Keratinocyte (primary cell): ENCODE measurements around the gene FKBP11. TPM values are rescaled to one million over a fixed set of nuclear protein-coding genes. Genes with fewer than 3 reads are reported as not detected.
A peak's percentile ranks its signal among the peaks of the same experiment; 100 is the strongest.

Experiments
- DNase-seq: peaks from one replicate; pipeline ENCODE4 v3.0.0-alpha.2; 2011; ENCODE audit warnings: low read depth, missing footprints, low spot score
- FAIRE-seq: peaks from 2 replicates; lab custom pipeline; 2011; peaks lifted over from hg19 to GRCh38; lab: Jason Lieb, UNC
- H2AFZ ChIP-seq: 2 replicates; pipeline ENCODE4 v1.6.0; 2012; ENCODE audit warnings: low read length, control low read depth, inconsistent platforms; ENCODE audit not compliant: control insufficient read depth
- H3K27ac ChIP-seq: 2 replicates; pipeline ENCODE4 v1.5.1; 2011; ENCODE audit warnings: low read length; ENCODE audit not compliant: control insufficient read depth, insufficient read depth
- H3K27me3 ChIP-seq: 3 replicates; pipeline ENCODE4 v1.6.0; 2011; ENCODE audit warnings: low read length; ENCODE audit not compliant: control insufficient read depth, insufficient read depth; ENCODE audit errors: extremely low read depth
- H3K36me3 ChIP-seq, 2 experiments: 2 replicates in 1 of 2; 3 replicates in 1 of 2; pipeline ENCODE4 v1.5.1; 2011; ENCODE audit warnings: low read length in 2 of 2, mild to moderate bottlenecking in 1 of 2; ENCODE audit not compliant: control insufficient read depth in 2 of 2, insufficient read depth in 2 of 2; ENCODE audit errors: extremely low read depth in 1 of 2
- H3K4me1 ChIP-seq: 3 replicates; pipeline ENCODE4 v1.5.1; 2011; ENCODE audit warnings: low read length; ENCODE audit not compliant: control insufficient read depth, insufficient read depth; ENCODE audit errors: extremely low read depth
- H3K4me2 ChIP-seq: 3 replicates; pipeline ENCODE4 v1.6.0; 2011; ENCODE audit warnings: low read depth, low read length; ENCODE audit not compliant: control insufficient read depth, insufficient read depth; ENCODE audit errors: extremely low read depth
- H3K4me3 ChIP-seq, 3 experiments: fragments of 200-600 bp in 1 of 3; sonication (generic) in 1 of 3; 2 replicates in 2 of 3; 3 replicates in 1 of 3; pipeline ENCODE4 v1.5.1; 2011 to 2016; ENCODE audit warnings: low read length in 3 of 3, mild to moderate bottlenecking in 3 of 3, control low read depth in 2 of 3, inconsistent platforms in 1 of 3, low read depth in 1 of 3, mixed read lengths in 1 of 3, mixed run types in 1 of 3, moderate library complexity in 1 of 3; ENCODE audit not compliant: control insufficient read depth in 2 of 3, insufficient read depth in 2 of 3; ENCODE audit errors: extremely low read depth in 1 of 3
- H3K79me2 ChIP-seq: 2 replicates; pipeline ENCODE4 v1.6.0; 2012; ENCODE audit warnings: low read length; ENCODE audit not compliant: control insufficient read depth, insufficient read depth
- H3K9ac ChIP-seq: 3 replicates; pipeline ENCODE4 v1.6.0; 2011; ENCODE audit warnings: low read length; ENCODE audit not compliant: control insufficient read depth, insufficient read depth; ENCODE audit errors: extremely low read depth
- H3K9me1 ChIP-seq: 3 replicates; pipeline ENCODE4 v1.6.0; 2011; ENCODE audit warnings: low read length; ENCODE audit not compliant: control insufficient read depth, insufficient read depth; ENCODE audit errors: extremely low read depth
- H3K9me3 ChIP-seq: 2 replicates; pipeline ENCODE4 v1.5.1; 2012; ENCODE audit warnings: low read depth, low read length; ENCODE audit not compliant: control insufficient read depth
- H4K20me1 ChIP-seq: 3 replicates; pipeline ENCODE4 v1.6.0; 2011; ENCODE audit warnings: low read length; ENCODE audit not compliant: control insufficient read depth, insufficient read depth; ENCODE audit errors: extremely low read depth
- EZH2 ChIP-seq: IDR thresholded peaks from one replicate; pipeline ENCODE4 v1.6.1; 2012; ENCODE audit warnings: inconsistent platforms, mild to moderate bottlenecking, low read length, moderate library complexity
- dilution Hi-C: fragments of 300-500 bp; cut with MboI; formaldehyde crosslinking; loops from one replicate; pipeline ENCODE4 v1.7.0; 2020; ENCODE audit warnings: low sequenced_read_pairs; ENCODE audit not compliant: extremely low pct_ligation_motif_present
- polyA plus RNA-seq, 5 experiments: library from polyadenylated mRNA; depleted of rRNA in 3 of 5; stranded (reverse) in 3 of 5; stranded (forward) in 1 of 5; unstranded in 1 of 5; fragments of >200 nt; gene quantifications; 1 replicate in 1 of 5; 2 replicates in 3 of 5; 3 replicates in 1 of 5; pipeline versions ENCODE4 v1.2.1 to v1.2.3, GENCODE V29; 2011 to 2012; ENCODE audit warnings: missing spikeins in 2 of 5, low read depth in 1 of 5, low replicate concordance in 1 of 5
- TF ChIP-seq, protein P1 (sequence below), 3 experiments: IDR thresholded peaks in 1 of 3; conservative IDR thresholded peaks in 1 of 3; optimal IDR thresholded peaks in 1 of 3; 2 replicates in 2 of 3; 3 replicates in 1 of 3; pipeline versions ENCODE3 to v1.5.1; 2011; ENCODE audit warnings: low read length in 3 of 3, mild to moderate bottlenecking in 3 of 3, moderate library complexity in 2 of 3, control low read depth in 1 of 3, inconsistent platforms in 1 of 3; ENCODE audit not compliant: insufficient read depth in 2 of 3; ENCODE audit errors: extremely low read depth in 1 of 3

FKBP11 gene
- polyA plus RNA-seq, 1 donor (not counting 4 experiments of a cell fraction or from before 2014, with no cell fraction given): 18.4 TPM

GRCh38 chr12:48969833-48970701, 44.8 kb upstream of the FKBP11 start:
- FAIRE-seq (no peak), DNase-seq (no peak)
- no peaks in the 10 kb centered on the region for H3K9me3 ChIP-seq
- no peak overlapping the region for H3K4me3 ChIP-seq
- peak overlapping the region; percentile 29 for H2AFZ ChIP-seq
- TF ChIP-seq, protein P1, sequence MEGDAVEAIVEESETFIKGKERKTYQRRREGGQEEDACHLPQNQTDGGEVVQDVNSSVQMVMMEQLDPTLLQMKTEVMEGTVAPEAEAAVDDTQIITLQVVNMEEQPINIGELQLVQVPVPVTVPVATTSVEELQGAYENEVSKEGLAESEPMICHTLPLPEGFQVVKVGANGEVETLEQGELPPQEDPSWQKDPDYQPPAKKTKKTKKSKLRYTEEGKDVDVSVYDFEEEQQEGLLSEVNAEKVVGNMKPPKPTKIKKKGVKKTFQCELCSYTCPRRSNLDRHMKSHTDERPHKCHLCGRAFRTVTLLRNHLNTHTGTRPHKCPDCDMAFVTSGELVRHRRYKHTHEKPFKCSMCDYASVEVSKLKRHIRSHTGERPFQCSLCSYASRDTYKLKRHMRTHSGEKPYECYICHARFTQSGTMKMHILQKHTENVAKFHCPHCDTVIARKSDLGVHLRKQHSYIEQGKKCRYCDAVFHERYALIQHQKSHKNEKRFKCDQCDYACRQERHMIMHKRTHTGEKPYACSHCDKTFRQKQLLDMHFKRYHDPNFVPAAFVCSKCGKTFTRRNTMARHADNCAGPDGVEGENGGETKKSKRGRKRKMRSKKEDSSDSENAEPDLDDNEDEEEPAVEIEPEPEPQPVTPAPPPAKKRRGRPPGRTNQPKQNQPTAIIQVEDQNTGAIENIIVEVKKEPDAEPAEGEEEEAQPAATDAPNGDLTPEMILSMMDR (optimal IDR thresholded peaks at IDR 0.05 in 1 of 3, IDR thresholded peaks at IDR 0.05 in 1 of 3, conservative IDR thresholded peaks at IDR 0.05 in 1 of 3; ENCODE audit: extremely low read depth in 1 of 3, insufficient read depth in 2 of 3, low read length in 3 of 3): peak in 1 of 3 experiments; percentile 34
- no peak for TF ChIP-seq EZH2
- H3K9ac ChIP-seq: no peak overlapping the region
- H3K79me2 ChIP-seq: no peaks in the 10 kb centered on the region
- peaks cover 28% of the 10 kb centered on the region for H3K4me1 ChIP-seq
- H3K9me1 ChIP-seq: no peaks in the 10 kb centered on the region
- no peaks in the 10 kb centered on the region for H3K36me3 ChIP-seq
- dilution Hi-C loops: no loop called here
- H3K27me3 ChIP-seq: peaks cover 49% of the 10 kb centered on the region
- no peak overlapping the region for H3K27ac ChIP-seq
- no peaks in the 10 kb centered on the region for H4K20me1 ChIP-seq
- peak overlapping the region; percentile 64 for H3K4me2 ChIP-seq

DNA sequence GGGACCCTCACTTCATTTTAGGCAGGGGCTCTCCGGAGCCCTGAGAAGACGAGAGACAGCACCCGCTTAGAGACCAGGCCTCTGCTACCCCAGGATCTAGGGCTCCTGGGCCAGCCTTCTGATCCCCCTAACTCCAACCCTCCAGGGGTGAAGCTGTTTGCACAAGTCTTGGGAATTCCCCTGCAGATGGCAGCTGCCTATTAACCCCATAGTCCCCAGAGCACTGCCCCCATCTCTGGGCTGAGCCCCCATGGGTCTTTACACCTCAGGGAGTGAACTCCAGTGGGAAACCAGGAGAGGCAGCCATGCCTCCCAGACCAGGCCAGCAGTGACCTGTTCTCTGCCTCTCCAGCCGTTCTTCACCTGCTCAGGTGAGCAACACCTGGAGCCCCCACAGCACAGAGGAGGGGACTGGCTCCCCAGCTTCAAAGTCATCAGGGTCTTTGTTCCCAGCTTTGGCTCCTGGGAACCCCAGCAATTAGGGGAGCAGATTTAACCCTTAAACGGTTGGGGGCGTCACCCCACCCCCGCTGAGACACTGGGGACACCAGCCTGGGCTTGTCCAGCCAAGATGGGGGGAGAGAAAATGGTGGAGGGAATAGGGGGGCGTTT, 44.0 kb upstream of the FKBP11 start:
- Histone ChIP-seq H3K27me3 (peaks cover 47% of the 10 kb centered on the region), H3K9me1 (no peaks in the 10 kb centered on the region), H3K79me2 (no peaks in the 10 kb centered on the region), H4K20me1 (no peaks in the 10 kb centered on the region), H3K9me3 (no peaks in the 10 kb centered on the region), H3K27ac (no peak overlapping the region), H3K4me3 (no peak overlapping the region), H3K4me1 (peaks cover 28% of the 10 kb centered on the region), H3K36me3 (no peaks in the 10 kb centered on the region), H3K9ac (no peak overlapping the region), H3K4me2 (peak overlapping the region; percentile 9), H2AFZ (no peak overlapping the region)
- FAIRE-seq (no peak), DNase-seq (no peak)
- dilution Hi-C loops: no loop called here
- no peak for TF ChIP-seq EZH2
- TF ChIP-seq, protein P1 (optimal IDR thresholded peaks at IDR 0.05 in 1 of 3, IDR thresholded peaks at IDR 0.05 in 1 of 3, conservative IDR thresholded peaks at IDR 0.05 in 1 of 3; ENCODE audit: extremely low read depth in 1 of 3, insufficient read depth in 2 of 3, low read length in 3 of 3): no peak
